Erythroblast (primary cell): ENCODE data around the gene PRDM11.

Experiments
- DNase-seq, 2 experiments: peaks; one replicate each; lab custom pipeline; 2025; lab: John Stamatoyannopoulos, UW
- GATA1 ChIP-seq: IDR thresholded peaks from 2 replicates; pipeline ENCODE4 v1.6.1; 2011; ENCODE audit warnings: low read depth, mild to moderate bottlenecking, control low read depth, low read length, moderate library complexity
- POLR2A ChIP-seq: IDR thresholded peaks from 2 replicates; pipeline ENCODE4 v1.6.1; 2011; ENCODE audit warnings: mild to moderate bottlenecking, low read length

The PRDM11 gene

GRCh38 chr11:45180179-45180847, 33.9 kb downstream of the PRDM11 start:
- DNase-seq, result peak; percentile 77
- TF ChIP-seq GATA1 (no peak), POLR2A (no peak)

- peak; percentile 90 to 93 for DNase-seq
- no peak for TF ChIP-seq GATA1
- TF ChIP-seq POLR2A, result peak; percentile 53
Measured at GRCh38 chr11:45180848-45181192, 34.4 kb downstream of the PRDM11 start.

- peak in 1 of 2 experiments; percentile 42 for DNase-seq
- TF ChIP-seq POLR2A (no peak), GATA1 (no peak)
Measured at GRCh38 chr11:45181193-45181888, 34.9 kb downstream of the PRDM11 start.

- no peak for DNase-seq
- TF ChIP-seq GATA1 (no peak), POLR2A (no peak)
Measured at GRCh38 chr11:45181889-45182550, 35.6 kb downstream of the PRDM11 start.

GRCh38 chr11:45182902-45183301, 36.5 kb downstream of the PRDM11 start:
- no peak for TF ChIP-seq GATA1
- no peak for TF ChIP-seq POLR2A
- DNase-seq, result peak; percentile 63 to 75

GRCh38 chr11:45184640-45185039, 38.2 kb downstream of the PRDM11 start:
- no peak for TF ChIP-seq GATA1
- DNase-seq, result peak in 1 of 2 experiments; percentile 40

GRCh38 chr11:45185228-45185729, 38.8 kb downstream of the PRDM11 start:
- no peak for TF ChIP-seq POLR2A
- TF ChIP-seq GATA1, result peak; percentile 40
- DNase-seq, result peak; percentile 79 to 93

GRCh38 chr11:45187375-45187774, 40.9 kb downstream of the PRDM11 start:
- no peak for TF ChIP-seq GATA1
- TF ChIP-seq POLR2A, result no peak
- no peak for DNase-seq

GRCh38 chr11:45188127-45188526, 41.7 kb downstream of the PRDM11 start:
- no peak for TF ChIP-seq GATA1
- TF ChIP-seq POLR2A, result no peak
- DNase-seq, result no peak

GRCh38 chr11:45189230-45189629, 42.8 kb downstream of the PRDM11 start:
- no peak for DNase-seq
- TF ChIP-seq GATA1 (no peak), POLR2A (no peak)

- TF ChIP-seq POLR2A, result no peak
- no peak for TF ChIP-seq GATA1
- no peak for DNase-seq
Measured at GRCh38 chr11:45193695-45194094, 47.3 kb downstream of the PRDM11 start.

- TF ChIP-seq GATA1 (no peak), POLR2A (no peak)
- DNase-seq, result no peak
Measured at GRCh38 chr11:45204761-45205160, 58.3 kb downstream of the PRDM11 start.

GRCh38 chr11:45205978-45206377, 59.5 kb downstream of the PRDM11 start:
- TF ChIP-seq POLR2A (no peak), GATA1 (no peak)
- no peak for DNase-seq

- TF ChIP-seq POLR2A (no peak), GATA1 (no peak)
- DNase-seq, result no peak
Measured at GRCh38 chr11:45208135-45208534, 61.7 kb downstream of the PRDM11 start.
